Measurements from ENCODE around the gene DPP7. TPM values are rescaled to one million over a fixed set of nuclear protein-coding genes. Genes with fewer than 3 reads are reported as not detected.
A peak's percentile ranks its signal among the peaks of the same experiment; 100 is the strongest.

The DPP7 gene
- total and polyA plus RNA-seq, 7 donors: 34.8 to 75.3 (median 67.4) TPM

- H3K4me1 ChIP-seq: peaks cover 11% of the 10 kb centered on the region
- peaks cover 0 to 9% of the 10 kb centered on the region in 2 donors for H3K36me3 ChIP-seq (ENCODE audit: insufficient read depth in 1 of 2, low read depth in 1 of 2)
- no peaks in the 10 kb centered on the region for H3K9me3 ChIP-seq
- H3K27ac ChIP-seq: no peak within 1 kb of the TSS
- ATAC-seq (peak; percentile 41 to 71 (median 59)), DNase-seq (peak; percentile 83)
- intact Hi-C loops (cut with DNase I): no loop called here
- peaks cover 0 to 4% (median 0%) of the 10 kb centered on the region in 3 donors for H3K27me3 ChIP-seq (ENCODE audit: insufficient read depth in 3 of 3, low read length in 2 of 3)
- WGBS, 3 donors: 2 to 4% (median 4%) methylated on average over 34 to 84 of the region's 87 CpGs
- peak within 1 kb of the TSS; percentile 66 for H3K4me3 ChIP-seq
- TF ChIP-seq, protein P1, sequence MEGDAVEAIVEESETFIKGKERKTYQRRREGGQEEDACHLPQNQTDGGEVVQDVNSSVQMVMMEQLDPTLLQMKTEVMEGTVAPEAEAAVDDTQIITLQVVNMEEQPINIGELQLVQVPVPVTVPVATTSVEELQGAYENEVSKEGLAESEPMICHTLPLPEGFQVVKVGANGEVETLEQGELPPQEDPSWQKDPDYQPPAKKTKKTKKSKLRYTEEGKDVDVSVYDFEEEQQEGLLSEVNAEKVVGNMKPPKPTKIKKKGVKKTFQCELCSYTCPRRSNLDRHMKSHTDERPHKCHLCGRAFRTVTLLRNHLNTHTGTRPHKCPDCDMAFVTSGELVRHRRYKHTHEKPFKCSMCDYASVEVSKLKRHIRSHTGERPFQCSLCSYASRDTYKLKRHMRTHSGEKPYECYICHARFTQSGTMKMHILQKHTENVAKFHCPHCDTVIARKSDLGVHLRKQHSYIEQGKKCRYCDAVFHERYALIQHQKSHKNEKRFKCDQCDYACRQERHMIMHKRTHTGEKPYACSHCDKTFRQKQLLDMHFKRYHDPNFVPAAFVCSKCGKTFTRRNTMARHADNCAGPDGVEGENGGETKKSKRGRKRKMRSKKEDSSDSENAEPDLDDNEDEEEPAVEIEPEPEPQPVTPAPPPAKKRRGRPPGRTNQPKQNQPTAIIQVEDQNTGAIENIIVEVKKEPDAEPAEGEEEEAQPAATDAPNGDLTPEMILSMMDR (IDR thresholded peaks at IDR 0.05): no peak
Observed at GRCh38 chr9:137077010-137077747, 37.4 kb downstream of the DPP7 start, which contains the start of gene UAP1L1. UAP1L1 (plus strand) TSS chr9:137077517; CDS start chr9:137077533, 16 bp downstream.

DNA sequence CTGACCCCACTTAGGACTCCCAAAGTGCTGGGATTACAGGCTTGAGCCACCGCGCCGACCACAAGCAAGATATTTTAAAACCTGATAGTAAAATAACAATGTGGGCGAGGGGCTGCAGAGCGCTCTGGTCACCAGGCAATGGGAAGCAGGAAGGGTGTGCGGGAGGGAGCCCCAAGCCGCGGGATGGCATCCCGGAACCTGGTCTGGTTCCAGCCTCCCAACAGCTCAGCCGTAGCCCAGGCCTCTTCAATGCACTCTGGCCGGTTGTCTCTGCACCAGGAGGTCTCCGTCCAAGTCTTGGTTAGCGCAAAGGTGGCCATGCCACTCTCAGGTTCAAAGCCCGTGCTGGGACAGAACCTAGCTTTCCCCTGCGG lies 37.9 kb downstream of the DPP7 start:
- Histone ChIP-seq H3K4me1 (peaks cover 11% of the 10 kb centered on the region), H3K27me3 (ENCODE audit: insufficient read depth in 3 of 3, low read length in 2 of 3) (peaks cover 0 to 4% (median 0%) of the 10 kb centered on the region in 3 donors), H3K27ac (no peak overlapping the region), H3K36me3 (ENCODE audit: insufficient read depth in 1 of 2, low read depth in 1 of 2) (peaks cover 0 to 9% of the 10 kb centered on the region in 2 donors), H3K4me3 (peak overlapping the region; percentile 66), H3K9me3 (no peaks in the 10 kb centered on the region)
- intact Hi-C loops (cut with DNase I): no loop called here
- peak in 3 of 4 donors; percentile 6 to 17 (median 10) for ATAC-seq
- TF ChIP-seq, protein P1 (IDR thresholded peaks at IDR 0.05): no peak
- DNase-seq: no peak
- 57 to 60% (median 57%) methylated on average over 15 of the region's 15 CpGs for WGBS, 3 donors

DNA sequence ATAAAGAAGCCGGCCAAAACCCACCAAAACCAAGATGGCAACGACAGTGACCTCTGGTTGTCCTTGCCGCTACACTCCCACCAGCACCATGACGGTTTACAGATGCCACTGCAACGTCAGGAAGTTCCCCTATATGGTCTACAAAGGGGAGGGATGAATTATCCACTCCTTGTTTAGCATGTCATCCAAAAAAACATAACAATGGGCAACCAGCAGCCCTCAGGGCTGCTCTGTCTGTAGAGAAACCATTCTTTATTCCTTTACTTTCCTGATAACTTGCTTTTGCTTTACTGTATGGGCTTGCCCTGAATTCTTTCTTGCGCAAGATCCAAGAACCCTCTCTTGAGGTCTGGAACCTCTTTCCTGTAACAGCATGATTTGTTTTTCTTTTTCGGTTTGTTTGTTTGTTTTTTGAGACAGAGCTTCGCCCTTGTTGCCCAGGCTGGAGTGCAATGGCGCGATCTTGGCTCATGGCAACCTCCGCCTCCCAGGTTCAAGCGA lies 39.2 kb downstream of the DPP7 start:
- no peak overlapping the region for H3K4me3 ChIP-seq
- peaks cover 16% of the 10 kb centered on the region for H3K4me1 ChIP-seq
- 85 to 89% (median 88%) methylated on average over 12 of the region's 12 CpGs for WGBS, 3 donors
- H3K27me3 ChIP-seq (ENCODE audit: insufficient read depth in 3 of 3, low read length in 2 of 3): peaks cover 0 to 4% (median 0%) of the 10 kb centered on the region in 3 donors
- DNase-seq: no peak
- TF ChIP-seq, protein P1 (IDR thresholded peaks at IDR 0.05): no peak
- ATAC-seq: no peak
- intact Hi-C loops (cut with DNase I): no loop called here
- no peak overlapping the region for H3K27ac ChIP-seq
- no peaks in the 10 kb centered on the region for H3K9me3 ChIP-seq
- H3K36me3 ChIP-seq (ENCODE audit: insufficient read depth in 1 of 2, low read depth in 1 of 2): peaks cover 0 to 6% of the 10 kb centered on the region in 2 donors

DNA sequence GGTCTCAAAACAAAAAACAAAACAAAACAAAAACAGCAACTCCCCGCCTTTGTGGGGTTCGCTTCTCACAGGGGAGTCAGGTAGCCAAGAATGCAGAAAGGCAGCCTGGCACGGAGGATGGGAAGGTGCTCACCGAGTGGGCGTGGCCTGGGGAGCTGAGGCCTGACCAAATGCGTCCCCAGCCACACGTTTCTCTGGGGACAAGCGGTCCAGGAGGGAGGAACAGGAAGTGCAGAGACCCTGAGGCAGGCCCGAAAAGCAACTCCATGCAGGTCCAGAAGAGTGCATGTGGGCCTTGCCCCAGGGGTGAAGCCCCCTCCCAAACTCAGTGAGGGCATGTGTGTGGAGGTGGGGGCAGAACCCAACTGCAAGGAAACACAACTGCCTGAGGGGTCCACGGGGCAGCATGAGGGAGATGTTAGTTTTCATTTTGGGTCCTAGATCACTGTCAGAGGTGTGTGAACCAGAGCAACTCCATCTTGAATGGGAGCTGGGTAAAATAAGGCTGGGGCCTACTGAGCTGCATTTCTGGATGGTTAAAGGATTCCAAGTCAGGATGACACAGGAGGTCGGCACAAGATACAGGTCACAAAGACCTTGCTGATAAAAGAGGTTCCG lies 39.8 kb downstream of the DPP7 start:
- peak in 1 of 2 donors; percentile 9 for DNase-seq
- Histone ChIP-seq H3K27ac (no peak overlapping the region), H3K4me3 (no peak overlapping the region), H3K36me3 (ENCODE audit: insufficient read depth in 1 of 2, low read depth in 1 of 2) (peaks cover 0 to 6% of the 10 kb centered on the region in 2 donors), H3K4me1 (peaks cover 16% of the 10 kb centered on the region), H3K9me3 (no peaks in the 10 kb centered on the region), H3K27me3 (ENCODE audit: insufficient read depth in 3 of 3, low read length in 2 of 3) (peaks cover 0 to 4% (median 0%) of the 10 kb centered on the region in 3 donors)
- intact Hi-C loops (cut with DNase I): no loop called here
- WGBS, 3 donors: 81 to 86% (median 82%) methylated on average over 12 of the region's 12 CpGs
- TF ChIP-seq, protein P1 (IDR thresholded peaks at IDR 0.05): no peak
- no peak for ATAC-seq
